ENCODE data around the gene CNTFR.
A peak's percentile ranks its signal among the peaks of the same experiment; 100 is the strongest.

The CNTFR gene

DNA sequence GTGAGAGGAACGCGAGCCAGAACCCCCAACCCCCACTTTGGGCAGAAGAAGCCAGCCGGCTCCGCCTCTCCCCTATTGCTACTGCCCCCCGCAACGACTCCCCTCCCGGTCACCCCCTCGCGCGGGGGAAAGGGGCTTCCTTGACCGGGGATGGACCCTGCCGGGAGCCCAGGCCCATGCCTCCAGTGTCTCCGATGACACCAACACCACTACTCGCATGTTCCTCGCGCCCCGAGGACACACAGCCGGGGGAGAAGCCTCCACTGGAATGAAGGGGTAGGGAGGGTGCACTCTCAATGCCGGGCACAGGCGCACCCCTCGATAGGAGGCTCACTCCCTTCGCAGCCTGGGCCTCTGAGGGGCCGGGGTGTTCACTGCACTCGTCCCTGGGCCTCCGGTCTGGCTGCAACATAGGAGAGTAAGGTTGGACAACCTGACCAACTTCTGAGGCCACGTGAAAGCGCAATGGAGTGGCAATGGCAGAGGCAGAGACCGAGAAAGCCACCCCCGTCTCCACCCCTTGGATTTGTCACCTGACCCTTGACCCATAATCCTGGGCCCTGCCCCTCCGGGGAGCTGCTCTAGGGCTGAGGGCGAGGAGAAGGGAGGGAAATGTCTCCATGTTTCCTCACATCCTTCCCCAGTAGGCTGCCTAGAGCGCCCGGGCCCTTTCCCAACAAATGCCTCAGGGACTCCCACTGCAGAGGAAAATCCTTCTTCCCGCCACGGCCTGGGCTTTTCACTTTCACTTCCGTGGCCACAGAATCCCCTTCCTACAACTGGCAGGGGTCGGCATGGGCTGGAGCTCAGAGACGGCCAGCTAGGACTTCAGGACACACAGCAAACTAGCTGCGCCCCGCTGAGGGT is 1.1 kb upstream of the CNTFR start:
- no peak for DNase-seq

DNA sequence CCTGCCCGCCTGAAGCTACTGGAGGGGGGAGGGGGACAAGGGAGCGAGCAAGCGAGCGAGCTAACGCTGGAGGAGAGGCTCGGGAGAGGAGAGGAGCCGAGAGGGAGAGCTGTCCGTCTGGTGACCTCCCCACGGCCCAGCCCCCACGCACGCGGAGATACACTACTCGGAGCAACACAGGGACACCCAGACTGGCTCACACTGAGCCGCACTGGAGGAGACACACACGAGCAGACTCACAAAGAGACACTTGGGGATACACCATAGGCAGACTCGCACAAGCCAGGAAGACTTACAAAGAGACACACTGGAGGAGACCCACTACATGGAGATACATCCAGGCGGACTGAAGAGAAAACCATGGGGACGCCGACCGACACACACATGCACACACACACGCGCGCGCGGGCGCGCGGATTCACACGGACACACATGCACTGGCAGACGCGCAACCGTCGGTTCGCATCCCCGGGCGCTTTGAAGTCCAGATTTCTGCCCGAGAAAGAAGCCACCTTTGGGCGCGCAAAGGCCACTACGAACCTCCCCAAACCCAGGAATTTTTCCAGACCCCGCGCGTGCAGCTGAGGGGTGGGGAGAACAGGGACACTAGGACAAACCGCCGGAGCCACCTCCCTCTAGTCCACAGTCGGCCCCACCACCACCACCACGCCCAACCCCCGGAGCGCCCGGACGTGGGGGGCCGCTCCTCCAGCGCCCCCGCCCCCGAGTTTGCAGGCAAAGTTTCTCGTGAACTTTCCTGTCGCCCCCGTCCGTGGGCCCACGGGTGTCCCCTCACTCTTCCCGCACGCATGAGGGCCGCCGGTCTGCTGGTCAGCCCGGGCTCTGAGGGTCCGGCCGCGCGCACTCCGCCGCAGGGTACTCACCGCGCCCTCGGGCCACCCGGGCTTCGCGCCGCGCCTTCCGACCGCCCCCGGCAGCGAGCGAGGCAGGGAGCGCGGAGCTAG is 571 bp downstream of the CNTFR start:
- DNase-seq: no peak

DNA sequence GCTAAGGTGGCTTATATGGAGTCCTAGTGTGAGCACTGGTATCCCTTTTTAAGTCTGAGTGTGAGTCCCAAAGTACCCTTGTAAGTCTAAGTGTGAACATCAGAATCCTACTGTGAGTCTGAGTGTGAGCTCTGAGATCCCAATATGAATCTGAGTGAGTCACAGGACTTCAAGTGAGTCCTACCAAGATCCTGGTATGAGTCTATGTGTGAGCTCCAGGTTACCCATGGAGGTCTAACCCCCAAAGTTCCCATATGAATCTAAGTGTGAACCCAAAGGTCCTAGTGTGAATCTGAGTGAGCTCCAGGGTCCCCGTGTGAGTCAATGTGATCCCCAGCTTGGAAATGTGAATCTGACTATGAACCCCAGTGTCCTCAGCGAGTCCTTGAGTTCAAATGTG is 2.3 kb downstream of the CNTFR start:
- peak; percentile 34 for DNase-seq

- no peak for DNase-seq
These were observed 3.4 kb downstream of the CNTFR start for GRCh38 chr9:34585946-34586669.

- no peak for DNase-seq
These were observed 4.6 kb downstream of the CNTFR start for GRCh38 chr9:34584970-34585369.

GRCh38 chr9:34582787-34583186 is 6.7 kb downstream of the CNTFR start:
- no peak for DNase-seq

- no peak for DNase-seq
These were observed 8.2 kb downstream of the CNTFR start for GRCh38 chr9:34581318-34581717.

DNA sequence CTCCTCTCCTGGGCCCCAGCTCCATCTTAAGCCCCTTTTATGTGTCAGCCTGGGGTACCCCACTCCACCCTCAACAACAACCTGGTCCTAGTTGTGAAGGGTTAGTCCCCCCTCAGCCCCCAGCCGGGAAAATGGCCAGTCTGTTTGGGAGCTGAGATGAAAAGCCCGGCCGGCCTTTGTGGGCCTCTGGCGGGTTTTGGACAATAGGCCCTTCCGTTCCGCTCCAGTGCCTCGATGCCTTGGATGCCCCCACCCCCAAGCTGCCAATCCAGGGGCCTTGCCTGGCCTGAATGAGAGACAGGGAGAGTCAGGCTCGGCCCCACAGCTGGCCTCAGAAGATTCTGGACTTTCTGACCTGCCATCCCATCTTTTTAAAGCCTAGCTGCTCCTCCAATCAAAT is 9.2 kb downstream of the CNTFR start:
- no peak for DNase-seq

DNA sequence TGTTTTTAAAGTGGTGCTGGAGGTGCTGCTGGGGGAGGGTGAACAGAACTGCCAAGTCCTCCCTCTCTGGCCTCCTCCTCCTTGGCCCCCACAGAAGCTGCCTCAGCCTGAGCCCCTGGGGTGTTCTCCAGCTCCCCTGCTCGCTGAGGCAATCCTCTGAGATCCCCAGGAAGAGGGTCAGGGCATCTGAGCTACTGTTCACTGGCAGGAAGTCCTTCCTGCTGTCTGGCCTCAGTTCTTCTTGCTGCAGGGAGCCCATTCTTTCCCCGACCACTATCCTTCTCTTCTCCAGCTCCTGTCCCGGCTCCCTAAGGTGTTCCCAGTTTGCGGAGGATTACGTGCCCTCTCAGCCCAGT is 9.7 kb downstream of the CNTFR start:
- DNase-seq: no peak

GRCh38 chr9:34579104-34579807 is 10.3 kb downstream of the CNTFR start:
- DNase-seq: no peak

GRCh38 chr9:34578241-34579103 is 11.1 kb downstream of the CNTFR start:
- DNase-seq: no peak

DNA sequence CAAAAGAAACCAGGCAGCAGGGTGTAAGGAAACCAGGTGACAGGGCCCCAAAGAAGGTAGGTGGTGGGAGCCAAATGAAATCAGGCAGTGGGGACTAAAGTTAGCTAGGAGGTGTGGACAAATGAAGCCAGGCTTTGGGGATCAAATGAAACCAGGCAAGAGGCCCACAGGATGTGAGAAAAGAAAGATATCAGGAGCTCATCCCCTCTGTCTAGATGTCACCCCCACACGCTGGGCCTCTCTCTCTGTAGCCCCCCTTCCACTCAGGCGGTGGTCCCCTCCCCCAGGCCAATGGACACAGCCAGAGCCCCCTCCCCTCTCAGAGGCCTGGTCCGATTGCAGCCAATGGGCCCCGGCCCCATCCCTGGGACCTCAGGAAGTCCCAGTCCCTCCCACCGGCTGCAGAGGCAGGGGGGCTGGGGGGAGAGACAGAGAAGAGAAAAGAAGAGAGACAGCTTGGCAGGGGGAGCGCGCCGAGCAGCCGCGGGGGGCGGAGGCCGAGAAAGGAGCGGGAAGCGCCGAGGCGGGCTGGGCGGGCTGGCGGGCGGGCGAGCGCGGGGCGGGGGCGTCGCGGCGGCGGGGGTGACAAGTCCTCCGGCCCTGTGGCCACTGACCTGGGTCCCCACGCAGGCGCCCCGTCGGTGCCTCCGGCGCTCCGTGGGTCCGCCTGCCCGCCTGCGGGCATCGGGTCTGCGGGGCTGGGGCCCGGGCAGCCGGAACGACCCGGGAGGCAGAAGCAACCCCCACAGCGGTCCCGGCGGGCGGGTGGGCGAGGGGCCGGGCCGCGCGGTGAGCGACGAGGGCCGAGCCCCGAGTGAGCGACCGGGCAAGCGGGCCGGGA is 11.9 kb downstream of the CNTFR start:
- no peak for DNase-seq

- no peak for DNase-seq
These were observed 12.7 kb downstream of the CNTFR start for GRCh38 chr9:34576597-34577399.

DNA sequence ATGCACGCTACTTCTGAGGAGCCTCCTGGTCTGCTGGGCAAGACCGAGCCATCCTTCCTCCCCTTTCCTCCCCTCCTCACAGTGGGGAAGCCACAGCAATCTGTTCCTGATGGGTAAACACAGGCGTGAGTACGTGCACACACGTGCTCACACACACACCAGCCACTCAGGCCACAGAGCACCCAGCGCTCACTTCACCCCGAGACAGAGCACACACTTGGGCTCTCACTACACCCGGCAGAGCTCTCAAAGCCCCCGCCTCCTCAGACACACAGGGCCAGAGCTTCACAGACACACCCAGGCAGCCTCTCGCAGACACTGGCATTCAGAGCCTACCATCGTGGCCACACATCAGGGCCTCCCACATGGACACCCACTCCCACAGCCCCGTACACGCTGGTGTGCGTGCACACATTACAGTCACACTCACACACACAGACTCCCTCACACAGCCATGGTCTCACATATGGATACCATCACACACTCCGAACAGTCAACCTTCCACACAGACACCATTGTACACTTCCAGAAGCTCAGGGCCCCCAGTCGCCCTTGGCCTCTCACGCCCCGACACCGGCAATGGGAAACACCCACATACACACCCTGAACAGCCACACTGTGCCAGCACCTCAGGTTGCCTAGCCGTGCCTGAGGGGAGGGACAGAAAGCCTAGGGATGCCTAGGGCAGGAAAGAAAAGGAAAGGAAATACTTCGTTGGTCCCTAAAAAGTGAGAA is 13.5 kb downstream of the CNTFR start:
- no peak for DNase-seq

DNA sequence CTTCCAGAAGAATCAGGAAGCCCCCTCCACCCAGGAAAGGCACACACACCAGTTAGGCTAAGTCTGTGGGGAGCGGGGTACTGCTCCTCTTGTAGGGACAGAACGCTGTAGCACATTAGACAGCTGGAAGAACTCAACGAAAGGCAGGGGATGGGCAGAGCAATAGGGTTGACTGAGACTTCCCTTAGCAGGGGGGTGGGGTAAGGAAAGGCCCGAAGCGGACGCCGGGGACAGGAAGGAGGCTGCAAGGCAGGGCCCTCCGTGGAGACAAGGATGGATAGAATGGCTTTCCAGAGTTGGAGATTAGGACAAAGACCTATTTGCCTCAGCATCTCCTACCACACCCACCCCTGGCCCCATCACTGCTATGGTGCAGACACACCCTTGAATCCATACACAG is 14.3 kb downstream of the CNTFR start:
- no peak for DNase-seq

DNA sequence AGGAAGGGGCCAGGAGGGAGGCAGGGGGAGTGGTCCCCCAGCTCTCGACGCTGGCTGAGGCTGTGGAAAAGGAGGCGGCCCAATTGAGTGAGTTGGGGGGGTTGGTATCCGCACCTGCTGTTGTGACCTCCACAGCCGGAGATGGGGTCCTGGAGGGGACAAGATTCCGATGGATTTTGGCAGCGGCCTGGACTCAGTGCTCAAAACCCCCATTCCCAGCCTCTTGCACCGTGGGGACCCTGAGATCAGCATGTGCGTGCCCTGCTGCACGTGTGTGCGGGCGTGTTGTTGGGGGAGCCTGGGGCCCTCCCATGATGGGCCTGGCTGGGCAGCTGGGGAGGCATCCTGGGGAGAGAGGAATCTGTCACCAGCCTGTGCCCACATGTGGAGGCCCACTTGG is 15.0 kb downstream of the CNTFR start:
- no peak for DNase-seq

DNA sequence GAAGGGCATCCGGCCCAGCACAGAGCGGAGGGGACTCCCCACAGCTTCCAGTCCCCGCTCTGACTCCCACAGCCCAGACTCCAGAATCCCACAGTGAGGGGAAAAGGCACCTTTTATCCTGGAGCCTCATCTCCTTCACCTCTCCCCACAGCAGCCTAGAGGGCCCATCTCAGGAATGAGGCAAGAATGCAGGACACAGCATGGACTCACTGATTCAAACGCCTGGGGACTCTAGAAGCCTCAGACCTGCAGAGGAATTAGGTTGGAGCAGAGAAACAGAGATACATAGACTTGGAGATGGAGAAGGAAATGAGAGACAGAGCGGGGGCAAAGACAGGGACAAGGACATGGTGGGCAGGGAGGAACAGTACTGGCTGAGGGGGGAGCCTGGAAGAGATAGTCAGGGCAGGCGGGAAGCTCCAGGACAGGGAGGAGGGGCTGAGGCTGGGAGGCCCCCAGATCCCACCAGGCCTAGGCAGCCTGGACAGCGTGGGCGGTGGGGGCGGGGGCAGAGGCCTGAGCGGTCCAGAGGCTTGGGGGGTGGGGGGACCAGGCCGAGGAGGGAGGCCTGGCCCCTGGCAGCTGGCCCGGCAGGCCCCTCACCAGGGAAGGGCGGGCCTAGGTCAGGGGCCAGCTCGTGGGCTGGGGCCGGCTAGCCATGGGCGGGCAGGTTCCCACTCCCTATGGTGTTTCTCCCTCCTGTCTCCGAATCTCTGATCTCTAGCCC is 15.8 kb downstream of the CNTFR start:
- DNase-seq: no peak

DNA sequence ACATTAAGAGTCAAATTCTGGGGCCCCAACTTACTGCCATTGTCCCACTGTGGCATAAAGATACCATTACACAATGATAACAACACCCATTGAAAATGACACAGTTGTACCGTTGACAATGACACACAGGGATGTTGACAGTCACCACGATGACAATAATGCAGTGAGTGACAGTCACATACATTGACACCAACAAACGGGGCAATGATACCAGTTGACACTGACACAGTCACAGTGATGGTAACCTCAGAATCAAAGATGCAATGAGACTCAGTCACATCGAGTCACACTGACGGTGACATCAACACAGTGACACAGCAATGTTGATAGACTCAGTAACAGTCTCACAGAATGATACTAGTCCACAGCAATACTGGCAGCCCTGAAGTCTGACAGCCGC is 16.9 kb downstream of the CNTFR start:
- DNase-seq: no peak

Measured in activated CD4-positive, alpha-beta T cell treated with anti-CD3 and anti-CD28 coated beads, Interleukin-10, Interleukin-2, amounts not matched to agents 100 ng/mL and 50 ng/mL, durations not matched to agents 16 hours and 8 hours (primary cell).